ENCODE data around the gene TOMM70. TPM values are rescaled to one million over a fixed set of nuclear protein-coding genes. Genes with fewer than 3 reads are reported as not detected.

The TOMM70 gene
- total and polyA plus RNA-seq, 2 of the 8 experiments (the other 6 are each of a cell fraction or from before 2014, with no cell fraction given), result 10.9 to 52.1 TPM

GRCh38 chr3:100370756-100371155, 30.1 kb downstream of the TOMM70 start:
- Histone ChIP-seq H2BK20ac (ENCODE audit: low read length) (no peak overlapping the region), H2BK12ac (ENCODE audit: low read depth, low read length) (no peak overlapping the region), H3K18ac (ENCODE audit: extremely low read depth, low read length) (no peak overlapping the region), H3K79me1 (ENCODE audit: low read depth, low read length) (0 out of 2 replicates have a peak, but pooled peaks cover 2% of the 10 kb centered on the region), H3K4me2 (ENCODE audit: insufficient read depth in 1 of 2, low read depth in 2 of 2, low read length in 2 of 2) (no peak overlapping the region), H4K5ac (ENCODE audit: insufficient read length, low read depth, low read length) (no peak overlapping the region), H3K27ac (ENCODE audit: low read depth, low read length) (no peak overlapping the region), H4K91ac (replicated peaks; ENCODE audit: insufficient read length, low read length) (no peak overlapping the region), H2BK15ac (ENCODE audit: low read length) (no peak overlapping the region), H3K27me3 (replicated peaks in 1 of 4; ENCODE audit: control insufficient read depth in 3 of 4, extremely low read depth in 1 of 4, insufficient read depth in 3 of 4, low read length in 3 of 4) (no peaks in the 10 kb centered on the region), H3K14ac (ENCODE audit: insufficient read length) (no peak overlapping the region), H3K36me3 (ENCODE audit: control insufficient read depth in 2 of 4, insufficient read depth in 4 of 4, low read length in 3 of 4) (peaks cover 3 to 67% (median 28%) of the 10 kb centered on the region in 4 experiments), H2BK5ac (ENCODE audit: low read depth, low read length) (no peak overlapping the region), H3K9ac (replicated peaks in 1 of 4; ENCODE audit: extremely low read depth in 1 of 4, low read depth in 3 of 4, low read length in 3 of 4) (no peak overlapping the region), H3K79me2 (ENCODE audit: control insufficient read depth in 1 of 2, insufficient read depth in 2 of 2, low read length in 2 of 2) (no peaks in the 10 kb centered on the region), H4K8ac (ENCODE audit: extremely low read depth, insufficient read depth, low read length) (no peak overlapping the region), H3K23me2 (ENCODE audit: low read depth, low read length) (no peaks in the 10 kb centered on the region), H3K4me1 (replicated peaks in 1 of 4; ENCODE audit: control insufficient read depth in 3 of 4, insufficient read depth in 4 of 4, low read length in 3 of 4) (no peaks in the 10 kb centered on the region), H2AK5ac (ENCODE audit: low read depth, low read length) (no peak overlapping the region), H4K20me1 (replicated peaks in 1 of 2; ENCODE audit: control insufficient read depth in 1 of 2, insufficient read depth in 2 of 2, low read length in 2 of 2) (peaks cover 0 to 1% of the 10 kb centered on the region in 2 experiments), H2AFZ (ENCODE audit: low read length) (no peak overlapping the region), H3K4me3 (ENCODE audit: extremely low read depth in 1 of 4, insufficient read depth in 2 of 4, low read depth in 3 of 4, low read length in 4 of 4) (no peak overlapping the region), H2BK120ac (replicated peaks; ENCODE audit: low read depth, low read length) (no peak overlapping the region), H3K9me3 (ENCODE audit: insufficient read depth in 2 of 2, low read depth in 1 of 2, low read length in 1 of 2) (no peaks in the 10 kb centered on the region), H3K4ac (replicated peaks; ENCODE audit: insufficient read length, low read depth, low read length) (no peak overlapping the region), H3K56ac (replicated peaks; ENCODE audit: insufficient read length, low read depth, low read length) (no peak overlapping the region), H3K23ac (ENCODE audit: insufficient read length) (no peak overlapping the region)
- 88% methylated on average over 1 of the region's 1 CpG; no CpG with 5 or more reads in 1 of the 2 experiments for WGBS, 2 experiments (ENCODE audit: extremely low coverage in 1 of 2, insufficient coverage in 1 of 2, insufficient read length in 1 of 2, insufficient replicate concordance in 2 of 2, low coverage in 1 of 2, low lambda C conversion rate in 2 of 2, missing lambda C conversion rate in 1 of 2)
- ChIA-PET CTCF (ENCODE audit: partially characterized antibody) (interaction anchor here (0.9 kb wide), 1 partner anchor 16 kb away, joined by 5 read pairs; no protein-coding TSS in a partner anchor), POLR2A (ENCODE audit: partially characterized antibody) (interaction anchor here (1.2 to 1.5 kb wide), 2 partner anchors 11 to 31 kb away, joined by 3 to 8 read pairs; partner anchors contain the start of gene LNP1)
- DNase-seq (ENCODE audit: low read depth in 1 of 2, low spot score in 2 of 2), result no peak
- FAIRE-seq, result no peak
- no peak for TF ChIP-seq SRF (IDR thresholded peaks at IDR 0.05; ENCODE audit: low read depth, low read length)
- no peak for TF ChIP-seq SAP30 (IDR thresholded peaks at IDR 0.05; ENCODE audit: insufficient read depth, insufficient replicate concordance, low read length)
- TF ChIP-seq ATF3 (IDR thresholded peaks at IDR 0.05; ENCODE audit: insufficient read depth, low read depth, low read length), result no peak
- no peak for TF ChIP-seq RNF2 (IDR thresholded peaks at IDR 0.05; ENCODE audit: borderline replicate concordance, low read depth, low read length, missing control alignments, poor library complexity, severe bottlenecking)
- no peak for TF ChIP-seq POLR2A (IDR thresholded peaks at IDR 0.05; ENCODE audit: control extremely low read depth in 1 of 2, low read depth in 2 of 2, low read length in 2 of 2)
- TF ChIP-seq SIX5 (IDR thresholded peaks at IDR 0.05; ENCODE audit: low read depth, low read length), result no peak
- TF ChIP-seq ZNF274 (IDR thresholded peaks at IDR 0.05; ENCODE audit: borderline replicate concordance, extremely low read depth, low read length), result no peak
- TF ChIP-seq CBX8 (IDR thresholded peaks at IDR 0.05; ENCODE audit: borderline replicate concordance, low read depth, low read length), result no peak
- TF ChIP-seq CEBPB (IDR thresholded peaks at IDR 0.05; ENCODE audit: low read depth, low read length), result no peak
- TF ChIP-seq RXRA (IDR thresholded peaks at IDR 0.05; ENCODE audit: insufficient read depth, low read depth, low read length), result no peak
- no peak for TF ChIP-seq KDM4A (IDR thresholded peaks at IDR 0.05; ENCODE audit: low read depth, low read length, severe bottlenecking)
- TF ChIP-seq GTF2F1 (IDR thresholded peaks at IDR 0.05; ENCODE audit: borderline replicate concordance, low read depth, low read length), result no peak
- TF ChIP-seq SIN3A (conservative IDR thresholded peaks at IDR 0.05 in 1 of 2, IDR thresholded peaks at IDR 0.05 in 1 of 2; ENCODE audit: low read depth in 1 of 2, low read length in 2 of 2), result no peak

All from H1 (cell line).